B cell (primary cell): ENCODE measurements around the gene MRRF. TPM values are rescaled to one million over a fixed set of nuclear protein-coding genes. Genes with fewer than 3 reads are reported as not detected.

Source experiments
- ATAC-seq: fragments of 200-7000 bp; cut with Tn5 transposase; one replicate; pipeline ENCODE4 v1.10.0; 2021; ENCODE audit warnings: low read depth, mild to moderate bottlenecking, moderate number of reproducible peaks, moderate library complexity
- CTCF ChIA-PET: fragments of 350-600 bp; sonication (Branson Sonifier 250); formaldehyde crosslinking; loops from one replicate; lab custom pipeline; 2021; ENCODE audit warnings: antibody characterized with exemption, inconsistent platforms; lab: Charles Lee
- POLR2A ChIA-PET: fragments of 350-600 bp; sonication (Branson Sonifier 250); formaldehyde crosslinking; loops from one replicate; lab custom pipeline; 2021; ENCODE audit warnings: antibody characterized with exemption; lab: Charles Lee
- DNase-seq: peaks from one replicate; pipeline ENCODE4 v3.0.0; 2013
- H2AFZ ChIP-seq: 2 replicates; pipeline ENCODE4 v1.6.1; 2012; ENCODE audit warnings: mild to moderate bottlenecking, low read depth, low read length; ENCODE audit not compliant: insufficient read depth, poor library complexity, severe bottlenecking
- H3K27ac ChIP-seq, 2 donors: 1 replicate in 1 of 2; 2 replicates in 1 of 2; pipeline ENCODE4 v1.5.1; 2012 to 2013; ENCODE audit warnings: low read length in 2 of 2, mild to moderate bottlenecking in 2 of 2, moderate library complexity in 1 of 2
- H3K27me3 ChIP-seq, 4 experiments: fragments of 200-600 bp in 1 of 4; sonication (generic) in 1 of 4; replicated peaks in 1 of 4; 1 replicate in 2 of 4; 2 replicates in 2 of 4; pipeline versions ENCODE4 v1.6.1 to v1.7.0; 2013 to 2016; ENCODE audit warnings: low read length in 3 of 4, mild to moderate bottlenecking in 2 of 4, mixed read lengths in 1 of 4, moderate library complexity in 1 of 4; ENCODE audit not compliant: insufficient read depth in 4 of 4, control insufficient read depth in 3 of 4; ENCODE audit errors: control extremely low read depth in 1 of 4
- H3K36me3 ChIP-seq, 2 experiments: replicated peaks in 1 of 2; 1 replicate in 1 of 2; 2 replicates in 1 of 2; pipeline versions ENCODE4 v1.6.1 to v1.7.1; 2013; ENCODE audit warnings: low read length in 1 of 2; ENCODE audit not compliant: insufficient read depth in 2 of 2, control insufficient read depth in 1 of 2; ENCODE audit errors: control extremely low read depth in 1 of 2, extremely low read depth in 1 of 2
- H3K4me1 ChIP-seq, 2 donors: fragments of 200-600 bp in 1 of 2; sonication (generic) in 1 of 2; 1 replicate in 1 of 2; 2 replicates in 1 of 2; pipeline versions ENCODE4 v1.5.1 to v1.6.1; 2013 to 2017; ENCODE audit warnings: low read length in 2 of 2; ENCODE audit not compliant: control insufficient read depth in 2 of 2, insufficient read depth in 2 of 2
- H3K4me2 ChIP-seq: replicated peaks from 2 replicates; pipeline ENCODE3; 2012; ENCODE audit warnings: mild to moderate bottlenecking, low read depth, low read length; ENCODE audit not compliant: poor library complexity, severe bottlenecking
- H3K4me3 ChIP-seq, 5 experiments: fragments of 200-600 bp in 1 of 5; sonication (generic) in 1 of 5; 1 replicate in 3 of 5; 2 replicates in 2 of 5; pipeline versions ENCODE4 v1.5.1 to v1.7.0; 2011 to 2016; ENCODE audit warnings: low read length in 4 of 5, mild to moderate bottlenecking in 4 of 5, low read depth in 2 of 5, control low read depth in 1 of 5, moderate library complexity in 1 of 5; ENCODE audit not compliant: insufficient read depth in 1 of 5; ENCODE audit errors: control extremely low read depth in 1 of 5, extremely low read depth in 1 of 5
- H3K79me2 ChIP-seq: fragments of 200-600 bp; sonication (generic); one replicate; pipeline ENCODE4 v1.6.0; 2016; ENCODE audit warnings: low read length; ENCODE audit not compliant: control insufficient read depth, insufficient read depth
- H3K9ac ChIP-seq: fragments of 200-600 bp; sonication (generic); 2 replicates; pipeline ENCODE4 v1.6.1; 2017; ENCODE audit warnings: mild to moderate bottlenecking, low read length, moderate library complexity
- H3K9me3 ChIP-seq, 3 donors: one replicate each; pipeline versions ENCODE4 v1.6.1 to v1.7.1; 2013; ENCODE audit warnings: low read length in 2 of 3; ENCODE audit not compliant: control insufficient read depth in 2 of 3, insufficient read depth in 1 of 3; ENCODE audit errors: control extremely low read depth in 1 of 3
- H4K20me1 ChIP-seq: 2 replicates; pipeline ENCODE4 v1.6.0; 2012; ENCODE audit warnings: mild to moderate bottlenecking, low read length; ENCODE audit not compliant: insufficient read depth, control insufficient read depth, poor library complexity, severe bottlenecking
- H3K27ac Mint-ChIP-seq: one replicate; pipeline ENCODE4 v1.8.0; 2021; ENCODE audit warnings: mixed read lengths
- H3K27me3 Mint-ChIP-seq: one replicate; pipeline ENCODE4 v1.8.0; 2021; ENCODE audit warnings: mixed read lengths
- H3K4me1 Mint-ChIP-seq: one replicate; pipeline ENCODE4 v1.8.0; 2021; ENCODE audit warnings: mixed read lengths
- H3K4me3 Mint-ChIP-seq: one replicate; pipeline ENCODE4 v1.8.0; 2021; ENCODE audit warnings: mixed read lengths
- H3K9me3 Mint-ChIP-seq: one replicate; pipeline ENCODE4 v1.8.0; 2022; ENCODE audit warnings: mixed read lengths; ENCODE audit not compliant: insufficient read depth
- EZH2 ChIP-seq: IDR thresholded peaks from 2 replicates; pipeline ENCODE4 v1.6.1; 2012; ENCODE audit warnings: borderline replicate concordance, low read depth, mild to moderate bottlenecking, moderate library complexity, low read length; ENCODE audit not compliant: insufficient read depth, poor library complexity, severe bottlenecking
- WGBS: methylation state at CpG from one replicate; pipeline ENCODE4 v1.1.5; 2013; ENCODE audit warnings: missing lambda C conversion rate; ENCODE audit not compliant: insufficient coverage; 5-methylcytosine and 5-hydroxymethylcytosine counted together
- intact Hi-C: fragments of 100-400 bp; cut with micrococcal nuclease; formaldehyde crosslinking; loops from one replicate; pipeline ENCODE4 v1.10.0; 2022
- polyA plus RNA-seq: library from polyadenylated mRNA; depleted of rRNA; stranded (reverse); fragments of >200 nt; gene quantifications from 2 replicates; pipeline ENCODE4 v1.2.3, GENCODE V29; 2012
- total RNA-seq, 2 donors: library from RNA; stranded (reverse); fragments of 120-200 nt in 1 of 2; gene quantifications; 1 replicate in 1 of 2; 2 replicates in 1 of 2; pipeline versions ENCODE4 v1.2.3 to v1.2.4, GENCODE V29; 2013 to 2022
- TF ChIP-seq, protein P1 (sequence below): fragments of 200-600 bp; IDR thresholded peaks from one replicate; pipeline ENCODE4 v1.8.0; 2022; ENCODE audit warnings: antibody characterized with exemption, mild to moderate bottlenecking

Gene MRRF
- total and polyA plus RNA-seq, 2 donors (not counting 1 experiment from before 2014, with no cell fraction given), result 38.6 to 44.9 TPM

DNA sequence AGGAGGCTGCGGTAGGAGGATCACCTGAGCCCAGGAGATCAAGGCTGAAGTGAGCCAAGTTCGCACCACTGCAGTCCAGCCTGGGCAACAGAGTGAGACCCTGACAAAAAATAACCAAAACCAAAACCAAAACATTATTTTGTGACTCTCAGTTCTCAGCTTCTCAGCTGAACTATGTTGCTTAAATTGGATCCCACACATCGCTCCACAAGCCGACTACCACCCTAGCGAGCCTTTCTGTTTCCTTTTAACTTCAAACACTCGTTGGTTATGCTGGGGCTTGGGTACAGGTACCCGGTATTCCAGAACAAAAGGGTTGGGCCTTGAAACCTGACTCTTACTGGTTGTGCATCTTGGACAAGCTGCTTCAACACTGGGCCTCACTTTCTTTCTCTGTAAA, 102.4 kb downstream of the MRRF start:
- no peak for ATAC-seq
- DNase-seq, result no peak
- Histone ChIP-seq H3K79me2 (peaks cover 6% of the 10 kb centered on the region), H3K4me3 (no peak overlapping the region), H3K4me2 (no peak overlapping the region), H3K9me3 (peaks cover 0 to 5% (median 0%) of the 10 kb centered on the region in 3 donors), H3K9ac (no peak overlapping the region), H3K27ac (no peak overlapping the region), H4K20me1 (no peaks in the 10 kb centered on the region), H2AFZ (no peak overlapping the region), H3K27me3 (no peaks in the 10 kb centered on the region), H3K36me3 (no peaks in the 10 kb centered on the region), H3K4me1 (peaks cover 15 to 22% of the 10 kb centered on the region in 2 donors)
- POLR2A ChIA-PET, result interaction anchor here (1.2 kb wide), 1 partner anchor 23 kb away, joined by 3 read pairs; no protein-coding TSS in a partner anchor
- Mint-ChIP-seq H3K27me3 (no peaks in the 10 kb centered on the region), H3K4me1 (peaks cover 22% of the 10 kb centered on the region), H3K9me3 (no peaks in the 10 kb centered on the region), H3K4me3 (no peak overlapping the region), H3K27ac (no peak overlapping the region)
- intact Hi-C loops, result no loop called here
- TF ChIP-seq, protein P1, sequence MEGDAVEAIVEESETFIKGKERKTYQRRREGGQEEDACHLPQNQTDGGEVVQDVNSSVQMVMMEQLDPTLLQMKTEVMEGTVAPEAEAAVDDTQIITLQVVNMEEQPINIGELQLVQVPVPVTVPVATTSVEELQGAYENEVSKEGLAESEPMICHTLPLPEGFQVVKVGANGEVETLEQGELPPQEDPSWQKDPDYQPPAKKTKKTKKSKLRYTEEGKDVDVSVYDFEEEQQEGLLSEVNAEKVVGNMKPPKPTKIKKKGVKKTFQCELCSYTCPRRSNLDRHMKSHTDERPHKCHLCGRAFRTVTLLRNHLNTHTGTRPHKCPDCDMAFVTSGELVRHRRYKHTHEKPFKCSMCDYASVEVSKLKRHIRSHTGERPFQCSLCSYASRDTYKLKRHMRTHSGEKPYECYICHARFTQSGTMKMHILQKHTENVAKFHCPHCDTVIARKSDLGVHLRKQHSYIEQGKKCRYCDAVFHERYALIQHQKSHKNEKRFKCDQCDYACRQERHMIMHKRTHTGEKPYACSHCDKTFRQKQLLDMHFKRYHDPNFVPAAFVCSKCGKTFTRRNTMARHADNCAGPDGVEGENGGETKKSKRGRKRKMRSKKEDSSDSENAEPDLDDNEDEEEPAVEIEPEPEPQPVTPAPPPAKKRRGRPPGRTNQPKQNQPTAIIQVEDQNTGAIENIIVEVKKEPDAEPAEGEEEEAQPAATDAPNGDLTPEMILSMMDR, result no peak
- TF ChIP-seq EZH2, result no peak
- WGBS, result 91% methylated on average over 6 of the region's 7 CpGs
- CTCF ChIA-PET, result interaction anchor here (2.6 kb wide), 1 partner anchor 268 kb away, joined by 9 read pairs; no protein-coding TSS in a partner anchor

DNA sequence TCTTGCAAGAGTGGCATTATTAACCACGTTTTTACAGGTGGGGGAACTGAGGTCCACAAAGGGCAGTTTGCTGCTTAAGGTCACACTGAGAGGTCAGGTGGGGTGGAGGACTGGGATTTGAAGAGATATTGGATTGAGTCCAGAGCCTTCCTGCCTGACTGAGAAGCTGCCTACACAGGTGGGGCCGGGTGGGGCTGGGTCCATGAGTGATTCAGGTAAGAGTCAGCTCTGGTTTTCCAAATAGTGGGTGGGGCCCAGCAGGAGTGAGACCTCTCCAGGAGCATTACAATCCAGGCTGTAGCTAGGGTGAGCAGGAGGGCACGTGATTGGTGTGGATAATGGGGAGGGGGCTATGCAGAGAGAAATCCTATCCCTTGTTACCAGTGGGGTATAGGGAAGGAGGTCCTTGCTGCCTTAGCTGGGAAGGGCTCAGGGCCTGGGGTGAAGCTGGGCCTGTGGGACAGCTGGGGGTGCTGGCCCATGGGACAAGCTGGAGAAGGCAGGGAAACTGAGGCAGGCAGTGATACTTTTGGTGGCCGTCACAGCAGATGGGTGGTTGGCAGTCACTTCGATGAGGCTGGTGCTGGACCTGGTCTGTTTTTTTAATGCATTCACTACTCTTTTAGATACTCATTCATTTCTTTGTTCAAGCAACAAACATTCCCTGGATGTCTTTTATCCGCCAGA, 103.2 kb downstream of the MRRF start:
- ATAC-seq (no peak), DNase-seq (no peak)
- H3K9ac ChIP-seq, result no peak overlapping the region
- no peak overlapping the region for H3K27ac Mint-ChIP-seq
- POLR2A ChIA-PET, result interaction anchor here (1.2 kb wide), 1 partner anchor 22 kb away, joined by 3 read pairs; no protein-coding TSS in a partner anchor
- H3K27me3 Mint-ChIP-seq, result no peaks in the 10 kb centered on the region
- peaks cover 29% of the 10 kb centered on the region for H3K4me1 Mint-ChIP-seq
- peaks cover 0 to 5% (median 0%) of the 10 kb centered on the region in 3 donors for H3K9me3 ChIP-seq
- no peak overlapping the region for H3K4me3 Mint-ChIP-seq
- 100% methylated on average over 3 of the region's 6 CpGs for WGBS
- CTCF ChIA-PET, result interaction anchor here (2.3 to 2.6 kb wide), 2 partner anchors 242 to 269 kb away, joined by 8 to 9 read pairs; no protein-coding TSS in a partner anchor
- TF ChIP-seq, protein P1, result no peak
- TF ChIP-seq EZH2, result no peak
- H2AFZ ChIP-seq, result no peak overlapping the region
- H3K27me3 ChIP-seq, result no peaks in the 10 kb centered on the region
- no peaks in the 10 kb centered on the region for H3K9me3 Mint-ChIP-seq
- no peak overlapping the region for H3K27ac ChIP-seq
- H4K20me1 ChIP-seq, result no peaks in the 10 kb centered on the region
- no peaks in the 10 kb centered on the region for H3K36me3 ChIP-seq
- H3K4me3 ChIP-seq, result no peak overlapping the region
- H3K4me2 ChIP-seq, result no peak overlapping the region
- H3K4me1 ChIP-seq, result peaks cover 18 to 26% of the 10 kb centered on the region in 2 donors
- H3K79me2 ChIP-seq, result peaks cover 13% of the 10 kb centered on the region
- intact Hi-C loops, result no loop called here
